ENCODE measurements around the gene TMEM106C. TPM values are rescaled to one million over a fixed set of nuclear protein-coding genes. Genes with fewer than 3 reads are reported as not detected.

Gene TMEM106C
- total RNA-seq, 2 experiments from 2014 or later, result 148 to 158 TPM

DNA sequence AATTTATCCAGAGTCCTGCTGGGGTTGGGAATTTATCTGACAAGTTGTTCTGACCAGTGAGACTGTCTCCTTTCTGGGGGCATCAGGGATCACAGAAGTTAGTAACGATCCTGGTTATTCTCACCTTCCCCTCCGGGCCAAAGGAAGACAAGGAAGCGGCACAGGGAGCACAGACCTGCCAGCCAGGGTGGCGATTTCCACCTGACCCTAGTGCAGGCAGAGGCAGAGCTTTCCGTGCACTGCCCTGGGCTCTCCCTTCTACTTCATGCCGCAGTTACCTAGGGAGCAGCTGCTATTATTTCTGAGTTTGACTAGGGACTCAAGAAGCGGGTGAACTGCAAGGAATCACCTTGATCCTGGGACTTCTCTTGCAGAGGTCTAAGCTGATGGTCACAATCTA, 7.4 kb downstream of the TMEM106C start:
- POLR2A ChIA-PET, result interaction anchor here (0.7 to 0.8 kb wide), 3 partner anchors 8 to 184 kb away, joined by 3 read pairs; no protein-coding TSS in a partner anchor
- DNase-seq (no peak), ATAC-seq (no peak)
- Mint-ChIP-seq H3K4me1 (ENCODE audit: low read depth) (peaks cover 7% of the 10 kb centered on the region), H3K27ac (no peak overlapping the region), H3K4me3 (no peak overlapping the region), H3K36me3 (ENCODE audit: low read depth) (peaks cover 27% of the 10 kb centered on the region), H3K9me3 (no peaks in the 10 kb centered on the region), H3K27me3 (no peaks in the 10 kb centered on the region)
- CTCF ChIA-PET, result interaction anchor here (1.3 to 2.1 kb wide), 2 partner anchors 194 to 229 kb away, joined by 5 to 7 read pairs; no protein-coding TSS in a partner anchor
- intact Hi-C loops (cut with micrococcal nuclease), result no loop called here
- TF ChIP-seq CTCF (IDR thresholded peaks at IDR 0.05), result no peak

DNA sequence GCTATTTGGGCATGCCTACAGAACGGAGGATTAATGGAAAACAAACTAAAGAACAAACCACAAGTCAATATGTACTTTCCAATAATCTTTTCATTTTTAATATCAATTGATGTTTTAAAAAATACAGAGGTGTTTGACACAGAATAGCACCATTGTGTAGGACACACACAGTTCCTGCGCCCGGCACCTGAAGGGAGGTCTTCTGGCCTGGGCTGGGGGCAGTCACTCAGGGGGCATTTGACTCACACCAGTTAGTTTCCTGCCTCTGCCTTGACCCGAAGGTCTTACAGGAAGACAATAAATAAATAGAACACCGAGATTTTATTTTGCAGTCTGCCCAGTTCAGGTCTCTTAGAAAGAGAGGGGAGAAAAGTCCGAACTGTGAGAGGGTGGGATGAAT, 9.5 kb downstream of the TMEM106C start:
- ChIA-PET POLR2A (no interaction called here), CTCF (no interaction called here)
- Mint-ChIP-seq H3K36me3 (ENCODE audit: low read depth) (peaks cover 10% of the 10 kb centered on the region), H3K27me3 (no peaks in the 10 kb centered on the region), H3K9me3 (no peaks in the 10 kb centered on the region), H3K4me3 (no peak overlapping the region), H3K4me1 (ENCODE audit: low read depth) (no peaks in the 10 kb centered on the region), H3K27ac (no peak overlapping the region)
- ATAC-seq (no peak), DNase-seq (no peak)
- intact Hi-C loops (cut with micrococcal nuclease), result no loop called here
- no peak for TF ChIP-seq CTCF (IDR thresholded peaks at IDR 0.05)

DNA sequence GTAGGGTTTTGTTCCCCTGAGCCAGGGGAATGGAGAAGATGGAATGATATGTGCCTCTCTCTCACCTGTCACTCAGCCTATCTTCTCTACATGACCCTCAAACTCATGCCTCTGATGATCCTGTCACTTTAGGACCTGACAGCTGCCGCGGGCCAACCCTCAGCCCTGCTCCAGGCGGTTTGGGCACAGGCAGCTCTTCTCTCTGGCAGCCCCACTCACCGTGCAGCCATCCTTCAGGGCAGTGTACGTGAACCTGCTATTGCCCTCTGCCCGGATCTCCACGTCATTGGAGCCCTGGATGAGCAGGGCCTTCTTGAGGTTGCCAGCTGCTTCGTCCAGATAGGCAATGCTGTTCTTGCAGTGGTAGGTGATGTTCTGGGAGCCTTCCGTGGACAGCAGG, 10.5 kb downstream of the TMEM106C start:
- ATAC-seq, result no peak
- ChIA-PET POLR2A (no interaction called here), CTCF (interaction anchor here (1.4 to 1.7 kb wide), 2 partner anchors 10 to 24 kb away, joined by 3 to 7 read pairs; partner anchors contain the start of gene TMEM106C)
- H3K4me1 Mint-ChIP-seq (ENCODE audit: low read depth), result no peaks in the 10 kb centered on the region
- DNase-seq, result no peak
- no peak for TF ChIP-seq CTCF (IDR thresholded peaks at IDR 0.05)
- no peaks in the 10 kb centered on the region for H3K9me3 Mint-ChIP-seq
- H3K27ac Mint-ChIP-seq, result no peak overlapping the region
- intact Hi-C loops (cut with micrococcal nuclease), result no loop called here
- no peaks in the 10 kb centered on the region for H3K27me3 Mint-ChIP-seq
- H3K36me3 Mint-ChIP-seq (ENCODE audit: low read depth), result peaks cover 3% of the 10 kb centered on the region
- H3K4me3 Mint-ChIP-seq, result no peak overlapping the region

- intact Hi-C loops (cut with micrococcal nuclease), result no loop called here
- ChIA-PET CTCF (interaction anchor here (1.4 to 1.7 kb wide), 2 partner anchors 12 to 26 kb away, joined by 3 to 7 read pairs; partner anchors contain the start of gene TMEM106C), POLR2A (no interaction called here)
These were observed 11.7 kb downstream of the TMEM106C start for GRCh38 chr12:47975036-47975620.

More at GRCh38 chr12:47975036-47975620, 11.7 kb downstream of the TMEM106C start:
- Mint-ChIP-seq H3K27ac (no peak overlapping the region), H3K4me1 (ENCODE audit: low read depth) (no peaks in the 10 kb centered on the region), H3K27me3 (peaks cover 2% of the 10 kb centered on the region), H3K4me3 (no peak overlapping the region), H3K36me3 (ENCODE audit: low read depth) (no peaks in the 10 kb centered on the region), H3K9me3 (no peaks in the 10 kb centered on the region)
- TF ChIP-seq CTCF (IDR thresholded peaks at IDR 0.05), result no peak
- DNase-seq, result no peak
- ATAC-seq, result no peak
